Cerebellar nuclear complex (tissue), 1 donor: ENCODE results near the gene MYL3.

Source experiments
- DNase-seq, 2 experiments: peaks; one replicate each; lab custom pipeline; 2025; lab: John Stamatoyannopoulos, UW

The MYL3 gene

DNA sequence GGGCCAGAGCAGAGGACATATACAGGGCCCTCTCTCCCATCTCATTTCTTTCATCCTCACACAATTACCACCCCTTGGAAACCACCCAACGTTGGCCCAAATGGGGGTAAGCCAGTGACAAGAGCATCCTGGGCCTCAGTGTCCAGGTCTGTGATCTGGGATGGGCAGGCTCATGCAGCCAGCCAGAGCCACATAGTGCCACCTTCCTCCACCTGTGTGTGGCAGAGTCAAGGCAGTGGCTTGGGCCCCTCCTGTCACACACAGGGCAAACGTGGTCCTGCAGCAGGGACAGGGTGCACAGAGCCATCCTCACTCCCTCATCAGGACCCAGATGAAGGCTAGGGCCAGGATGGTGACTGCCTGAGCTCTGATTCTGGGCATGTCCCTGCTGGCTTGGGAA is 2.3 kb upstream of the MYL3 start:
- DNase-seq, result no peak

DNA sequence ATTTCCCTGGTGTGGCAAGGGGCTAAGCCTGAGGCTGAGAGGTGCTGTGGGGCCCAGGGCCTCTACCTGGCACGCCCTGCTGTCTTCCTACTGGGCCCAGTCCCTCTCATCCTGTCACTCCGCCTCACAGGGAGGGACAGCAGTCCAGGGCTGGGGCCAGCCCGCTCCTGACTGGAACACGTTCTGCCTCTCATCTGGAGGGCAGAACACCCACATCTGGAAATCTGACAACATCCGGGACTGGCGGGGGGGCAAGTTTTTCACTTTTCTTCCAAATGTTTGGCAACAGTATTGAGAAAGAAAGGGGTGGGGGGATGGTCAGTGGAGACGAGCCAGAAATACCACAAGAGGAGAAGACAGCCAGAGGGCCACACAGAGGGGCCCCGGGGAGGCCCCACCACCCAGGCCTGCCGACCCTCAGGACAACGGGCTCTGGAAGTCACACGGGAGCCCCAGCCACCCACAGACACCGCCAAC is 1.8 kb upstream of the MYL3 start:
- no peak for DNase-seq

DNA sequence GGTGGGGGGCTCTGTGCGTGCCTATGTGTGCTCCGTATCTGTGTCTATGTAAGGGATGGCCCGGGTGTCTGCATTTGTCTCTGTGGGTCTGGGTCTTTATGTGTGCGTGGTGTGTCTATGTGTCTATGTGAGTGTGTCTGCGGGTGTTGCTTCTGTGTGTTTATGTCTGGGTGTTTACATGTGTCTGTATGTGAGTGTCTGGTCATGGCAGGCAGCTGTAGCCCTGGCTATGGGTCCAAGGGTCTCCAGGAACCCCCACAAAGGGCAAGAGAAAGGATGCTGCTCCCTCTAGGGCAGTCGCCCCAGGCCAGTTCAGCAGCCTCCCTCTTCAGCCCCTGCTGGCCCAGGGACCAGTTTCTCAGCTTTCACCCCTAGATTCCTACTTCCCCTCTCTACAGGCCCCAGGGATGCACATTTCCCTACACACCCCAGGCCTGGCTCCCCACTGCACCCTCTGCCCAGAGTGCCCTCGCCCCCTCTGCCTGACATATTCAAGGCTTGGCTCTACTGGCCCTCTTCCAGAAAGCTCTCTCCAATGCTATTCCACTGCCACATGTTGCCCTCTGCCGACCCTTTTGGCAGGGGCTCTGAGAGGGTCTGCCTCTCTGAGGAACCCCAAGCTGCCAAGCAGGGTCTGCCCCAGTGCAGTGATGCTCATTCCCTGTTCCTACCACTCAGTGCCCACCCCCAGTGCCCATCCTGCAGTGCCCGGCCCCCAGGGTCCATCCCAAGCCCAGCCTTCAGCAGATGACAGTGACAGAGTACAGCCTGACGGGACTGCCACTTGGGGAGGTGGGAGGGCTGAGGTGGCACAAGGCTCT is 1.0 kb upstream of the MYL3 start:
- no peak for DNase-seq

DNA sequence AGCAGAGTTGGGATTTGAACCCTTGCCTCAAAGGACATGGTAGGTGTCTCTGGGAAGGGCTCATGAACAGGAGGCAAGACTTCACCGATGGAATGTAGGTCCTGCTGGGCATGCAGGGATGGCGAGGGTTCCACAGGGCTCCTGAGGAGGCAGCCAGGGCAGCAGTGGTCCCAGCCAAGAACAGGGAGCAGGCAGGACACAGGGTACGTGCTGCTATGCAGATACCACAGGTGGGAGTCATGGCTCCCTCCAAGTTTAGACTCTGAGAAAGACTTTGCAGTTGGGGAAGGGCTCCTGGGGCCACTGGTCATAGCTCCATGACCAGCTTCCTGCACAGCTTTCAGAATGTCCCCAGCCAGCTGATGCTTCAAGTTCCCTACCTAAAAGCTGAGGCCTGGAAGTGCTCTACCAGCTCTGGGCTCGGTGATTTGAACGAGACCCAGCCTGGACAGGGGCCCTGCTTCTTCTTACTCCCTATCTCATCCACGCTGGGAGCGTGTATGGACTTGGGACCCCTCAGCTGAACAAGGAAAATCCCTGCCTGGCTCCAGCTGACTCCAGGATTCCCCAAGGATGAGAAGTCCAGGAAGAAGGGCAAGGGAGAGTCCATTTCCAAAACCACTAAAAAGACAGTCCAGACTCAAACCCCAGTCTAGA is 747 bp downstream of the MYL3 start:
- DNase-seq, result no peak

DNA sequence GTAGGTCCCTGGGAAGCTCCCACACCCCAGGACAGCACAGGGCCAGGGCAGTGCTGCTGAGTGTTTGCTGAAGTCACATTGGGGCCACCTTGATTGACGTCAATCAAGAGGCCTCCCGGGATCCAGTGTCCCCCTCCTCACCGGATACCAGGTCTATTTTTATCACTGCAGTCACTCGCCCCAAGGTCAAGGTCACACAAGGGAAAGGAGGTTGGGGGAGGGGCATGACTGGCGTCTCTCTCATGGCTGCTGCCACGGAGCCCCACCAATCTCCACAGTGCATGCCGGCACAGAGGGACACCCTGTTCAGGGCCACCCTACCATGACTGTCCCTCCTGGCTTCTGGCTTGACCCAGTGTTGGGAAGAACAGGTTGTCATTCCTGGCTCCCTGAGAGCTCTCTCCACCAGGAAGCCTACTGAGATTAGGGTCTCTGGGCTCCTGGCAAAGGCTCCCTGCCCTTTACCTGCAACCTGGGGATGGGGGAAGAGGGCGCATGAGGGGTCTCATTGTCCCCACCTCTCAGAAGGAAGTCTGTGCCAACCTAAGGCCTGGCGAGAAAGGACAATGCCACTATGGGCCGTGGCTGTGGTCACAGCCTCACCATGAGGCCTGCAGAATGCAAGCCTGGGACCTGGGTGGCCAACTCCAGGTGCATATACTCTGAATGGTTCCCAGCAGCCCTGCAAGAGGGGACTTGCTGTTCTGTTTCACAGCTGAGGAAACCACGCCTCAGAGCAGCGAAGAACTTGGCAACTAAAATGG is 1.5 kb downstream of the MYL3 start:
- DNase-seq, result no peak

DNA sequence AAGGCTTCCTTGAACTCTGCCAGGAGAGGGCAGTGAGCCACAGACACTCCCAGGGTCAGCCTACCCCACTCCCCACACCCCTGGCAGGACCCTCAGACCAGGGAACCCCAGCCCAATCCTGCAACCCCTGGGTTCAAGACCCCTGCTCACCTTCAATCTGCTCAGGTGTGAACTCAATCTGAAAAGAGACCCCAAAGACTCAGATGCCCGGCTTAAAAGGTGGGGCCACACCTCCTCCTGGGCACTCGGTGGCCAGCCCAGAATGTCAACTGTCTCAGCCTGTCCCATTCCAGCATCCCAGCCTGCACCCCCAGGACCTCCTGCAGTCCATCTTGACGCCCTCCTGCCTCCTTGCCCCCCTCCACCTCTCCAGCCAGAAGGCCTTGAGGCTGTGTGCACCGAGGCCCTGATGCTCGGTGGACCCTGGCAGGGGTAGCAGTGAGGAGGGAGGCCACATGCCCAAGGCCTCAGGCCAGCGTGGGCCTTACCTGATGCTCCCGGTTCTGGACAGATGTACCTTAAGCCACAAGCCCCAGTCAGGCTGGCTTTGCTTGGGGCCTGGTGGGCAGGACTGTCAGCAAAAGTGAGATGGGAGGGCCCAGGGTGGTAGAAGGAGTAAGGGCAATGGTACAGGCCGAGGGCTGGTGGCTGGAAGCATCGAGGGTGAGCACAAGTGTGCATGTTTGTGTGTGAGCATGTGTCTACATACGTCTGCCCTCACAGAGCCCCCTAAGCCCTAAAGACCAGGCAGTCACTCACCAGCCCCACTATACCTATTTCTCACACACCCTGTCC is 2.2 kb downstream of the MYL3 start:
- DNase-seq, result no peak

DNA sequence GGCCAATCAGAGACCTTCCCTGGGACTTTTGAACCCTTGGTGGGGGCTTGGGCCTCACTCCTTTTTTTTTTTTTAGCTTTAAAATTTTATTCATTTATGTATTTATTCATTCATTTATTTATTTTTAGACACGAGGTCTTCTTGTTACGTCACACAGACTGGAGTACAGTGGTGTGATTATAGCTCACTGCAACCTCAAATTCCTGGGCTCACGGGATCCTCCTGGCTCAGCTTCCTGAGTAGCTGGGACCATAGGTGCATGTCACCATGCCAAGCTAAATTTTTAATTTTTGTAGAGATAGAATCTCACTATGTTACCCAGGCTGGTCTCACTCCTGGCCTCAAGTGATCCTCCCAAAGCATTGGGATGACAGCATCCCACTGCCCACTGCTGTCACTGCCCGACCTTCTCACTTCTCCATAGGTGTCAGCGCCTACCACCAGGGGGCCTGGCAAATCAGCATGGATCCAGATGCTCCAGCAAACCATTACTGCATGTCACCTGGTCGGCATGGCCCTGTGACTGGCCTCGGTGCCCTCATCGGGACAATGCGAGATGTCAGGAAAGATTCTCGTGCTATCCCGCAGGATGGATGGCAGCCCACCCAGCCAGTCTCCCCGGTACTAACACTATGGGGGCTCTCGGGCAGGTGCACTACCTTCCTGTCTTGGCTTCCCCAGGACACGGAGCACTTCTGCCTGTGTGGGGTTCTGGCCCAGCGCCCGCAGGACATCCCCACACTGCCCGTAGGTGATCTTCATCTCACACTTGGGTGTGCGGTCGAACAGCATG is 3.0 kb downstream of the MYL3 start:
- no peak for DNase-seq

DNA sequence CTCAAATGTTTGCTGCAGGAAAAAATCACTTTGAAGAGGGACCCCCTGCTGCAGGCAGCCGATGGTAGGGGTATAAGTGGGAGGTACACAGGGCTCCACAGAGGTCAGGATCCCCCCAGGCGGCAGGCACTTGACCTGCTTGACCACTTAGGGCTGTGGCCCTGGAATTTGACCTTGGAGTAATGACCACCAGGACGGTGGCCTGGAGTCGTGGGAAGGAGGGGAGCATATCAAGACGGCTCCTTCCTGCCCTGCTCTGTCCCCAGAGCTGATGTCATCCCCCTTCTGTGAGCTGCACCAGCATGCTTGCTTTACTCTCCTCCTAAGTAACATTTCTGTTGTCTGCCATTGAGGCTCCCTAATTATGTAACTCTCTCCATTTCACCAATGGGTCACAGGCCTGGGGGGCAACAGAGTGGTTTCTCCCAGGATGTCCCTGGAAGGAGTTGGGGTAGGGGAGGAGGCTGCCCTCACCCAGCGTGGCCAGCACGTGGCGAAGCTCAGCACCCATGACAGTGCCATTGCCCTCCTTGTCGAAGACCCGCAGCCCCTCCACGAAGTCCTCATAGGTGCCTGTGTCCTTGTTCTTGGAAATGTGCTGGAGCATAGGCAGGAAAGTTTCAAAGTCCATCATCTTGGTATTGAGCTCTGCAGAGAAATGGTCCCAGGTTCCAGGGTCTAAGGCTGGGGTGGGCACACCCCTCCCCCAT is 4.1 kb downstream of the MYL3 start:
- DNase-seq, result no peak

DNA sequence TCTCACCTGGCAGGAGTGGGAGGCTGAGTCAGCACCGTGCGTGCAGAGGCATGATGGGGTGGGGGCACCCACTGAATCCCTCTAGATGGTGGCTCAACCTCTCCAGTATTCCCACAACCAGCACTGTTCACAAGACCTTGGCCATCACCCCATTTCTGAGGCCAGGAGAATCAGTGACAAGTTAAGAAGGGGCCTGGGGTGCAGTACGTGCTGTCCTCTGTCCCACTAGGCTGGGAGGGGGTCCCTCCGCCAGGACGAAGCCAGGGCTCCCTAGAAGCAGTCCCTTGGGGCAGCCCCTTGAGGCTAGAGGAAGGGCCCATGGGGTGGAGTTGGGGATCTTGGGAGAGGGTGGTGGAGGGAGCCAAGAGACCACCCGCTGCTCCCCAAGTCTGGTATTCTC is 4.8 kb downstream of the MYL3 start:
- DNase-seq, result no peak

DNA sequence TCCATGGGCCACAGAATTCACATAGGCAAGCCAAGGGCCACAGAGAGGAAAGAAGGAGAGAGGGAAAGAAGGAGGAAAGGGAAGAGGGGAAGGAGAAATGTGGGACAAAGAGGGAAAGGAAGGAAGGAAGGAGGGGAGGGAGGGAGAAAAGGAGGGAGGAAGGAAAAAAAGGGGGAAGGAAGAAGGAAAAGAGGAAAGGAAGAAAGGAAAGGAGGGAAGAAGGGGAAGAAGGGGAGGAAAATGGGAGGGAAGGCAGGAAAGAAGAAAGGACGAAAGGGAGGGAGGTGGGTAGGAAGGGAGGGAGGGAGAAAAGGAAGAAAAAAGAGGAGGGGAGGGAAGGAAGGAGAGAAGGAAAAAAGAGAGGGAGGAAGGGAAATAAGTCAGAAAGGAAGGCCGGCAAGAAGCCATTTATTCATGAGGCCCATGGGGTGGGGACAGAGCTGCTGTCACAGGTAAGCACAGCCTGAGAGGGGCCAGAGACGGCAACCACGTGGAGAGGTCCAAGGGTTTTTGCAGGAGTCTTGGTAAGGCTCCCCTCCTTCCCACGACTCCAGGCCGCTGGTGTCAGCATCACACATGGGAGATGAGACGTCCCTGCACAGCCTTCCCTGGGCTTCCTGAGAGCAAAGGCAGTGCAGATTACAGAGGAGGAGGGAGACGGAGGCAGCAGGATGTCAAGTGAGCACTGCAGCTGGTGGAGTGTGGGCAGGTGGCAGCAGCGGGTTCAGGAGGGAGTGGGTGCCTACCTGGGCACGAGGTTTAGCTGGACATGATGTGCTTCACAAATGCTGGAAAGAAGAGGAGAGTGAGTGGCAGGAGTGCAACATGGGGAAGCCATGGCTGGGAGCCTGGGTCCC is 5.5 kb downstream of the MYL3 start:
- no peak for DNase-seq

DNA sequence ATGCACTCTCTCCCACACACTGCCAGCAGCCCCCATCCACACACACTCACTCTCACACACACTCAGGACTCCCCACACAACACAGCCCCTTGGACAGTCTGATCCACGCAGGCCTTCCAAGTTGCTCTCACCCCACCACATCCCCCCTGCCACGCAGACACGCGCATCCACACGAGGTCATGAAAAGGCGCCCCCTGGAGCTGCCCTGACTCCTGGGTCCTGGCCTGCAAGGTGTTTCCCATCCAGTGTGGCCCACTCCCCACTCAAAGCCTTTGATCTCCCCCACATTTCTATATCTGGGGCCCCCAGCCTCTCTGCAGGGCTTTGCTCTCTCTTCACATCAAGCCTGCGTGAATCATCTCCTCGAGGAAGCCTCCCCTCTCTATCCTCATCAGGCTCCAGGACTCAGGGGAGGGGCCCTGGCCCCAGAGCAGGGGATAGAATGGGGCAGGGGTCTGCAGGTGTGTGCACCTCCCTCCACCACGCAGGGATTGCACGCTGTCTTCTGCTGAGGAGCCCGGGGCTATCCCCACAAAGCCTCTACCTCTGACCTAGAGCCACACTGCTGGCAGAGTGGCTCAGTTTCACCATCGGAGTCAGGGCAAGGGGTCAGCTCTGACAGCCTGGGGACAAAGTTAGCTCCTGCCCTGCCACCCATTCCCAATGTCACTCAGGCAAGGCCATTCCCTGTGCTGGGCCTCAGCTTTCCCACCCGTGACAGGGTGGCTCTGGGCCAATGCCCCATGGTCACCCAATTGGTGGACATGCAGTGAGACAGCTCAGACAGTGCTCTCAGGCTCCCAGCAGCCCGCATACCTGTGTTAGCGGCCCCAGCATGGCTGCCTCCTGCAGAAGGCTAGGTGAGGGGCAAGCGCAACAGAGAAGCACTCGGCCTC is 6.4 kb downstream of the MYL3 start:
- no peak for DNase-seq

DNA sequence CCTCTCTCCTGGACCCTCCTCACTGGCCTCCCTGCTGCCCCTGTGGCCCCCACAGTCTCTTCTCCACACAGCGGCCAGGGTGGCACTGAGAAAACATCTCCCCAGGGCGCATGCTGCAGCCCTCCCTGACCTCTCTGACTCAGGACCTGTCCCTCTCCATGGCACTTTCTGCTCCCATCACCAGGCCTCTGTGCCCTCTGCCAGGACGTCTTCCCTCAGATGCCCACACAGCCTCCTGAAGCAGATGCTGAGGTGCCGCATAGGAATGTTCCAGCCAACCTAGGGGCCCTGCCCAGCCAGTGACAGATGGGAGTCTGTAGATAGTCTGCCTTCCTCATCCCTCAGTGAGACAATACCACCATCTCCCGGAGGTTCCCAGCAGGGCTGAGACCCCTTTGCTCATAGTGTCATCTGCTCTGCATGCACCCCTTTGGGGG is 8.7 kb downstream of the MYL3 start:
- DNase-seq, result no peak

DNA sequence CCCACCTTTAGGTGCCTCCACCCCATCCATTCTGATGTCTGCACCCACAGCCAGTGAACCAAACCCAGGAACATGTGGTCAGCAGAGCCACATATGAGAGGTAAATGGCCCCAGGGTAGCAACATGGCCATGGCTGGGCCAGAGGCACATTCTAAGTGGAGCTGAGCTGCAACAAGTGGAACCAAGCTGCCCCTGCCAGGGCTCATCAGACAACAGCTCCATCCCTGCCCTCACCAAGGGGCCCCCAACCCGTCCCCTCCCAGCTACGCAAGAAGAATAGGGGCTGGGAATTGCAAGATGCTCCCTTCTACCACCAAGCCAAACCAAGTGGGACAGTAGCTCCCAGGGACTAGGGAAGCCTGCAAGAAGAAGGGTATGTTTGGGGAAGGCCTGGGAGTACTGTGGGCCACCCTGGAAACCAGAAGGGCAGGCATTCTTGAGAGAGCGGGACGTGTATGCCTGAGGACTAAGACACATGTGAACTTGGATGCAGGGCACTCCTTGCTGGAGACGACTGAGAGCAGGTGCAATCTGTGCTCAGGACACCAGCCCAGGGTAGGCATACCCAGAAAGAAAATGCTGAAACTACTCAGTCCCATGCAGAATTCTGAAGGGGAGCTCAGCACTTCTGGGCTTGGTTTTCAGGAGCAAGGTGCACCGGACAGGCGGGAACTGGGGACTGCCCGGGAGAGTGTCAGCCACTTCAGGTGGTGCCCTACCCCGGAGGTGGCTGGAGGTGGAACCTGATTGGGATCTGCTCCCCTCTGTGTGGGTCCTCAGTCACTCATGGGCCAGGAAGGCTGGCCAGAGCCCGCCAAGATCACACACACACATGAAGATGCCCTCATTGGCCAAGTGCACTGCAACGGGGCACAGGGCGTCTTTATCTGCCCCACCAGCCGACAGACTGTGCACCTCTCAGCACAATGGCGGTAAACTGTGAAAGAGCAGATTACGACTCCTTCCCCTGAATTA is 9.5 kb downstream of the MYL3 start:
- no peak for DNase-seq

DNA sequence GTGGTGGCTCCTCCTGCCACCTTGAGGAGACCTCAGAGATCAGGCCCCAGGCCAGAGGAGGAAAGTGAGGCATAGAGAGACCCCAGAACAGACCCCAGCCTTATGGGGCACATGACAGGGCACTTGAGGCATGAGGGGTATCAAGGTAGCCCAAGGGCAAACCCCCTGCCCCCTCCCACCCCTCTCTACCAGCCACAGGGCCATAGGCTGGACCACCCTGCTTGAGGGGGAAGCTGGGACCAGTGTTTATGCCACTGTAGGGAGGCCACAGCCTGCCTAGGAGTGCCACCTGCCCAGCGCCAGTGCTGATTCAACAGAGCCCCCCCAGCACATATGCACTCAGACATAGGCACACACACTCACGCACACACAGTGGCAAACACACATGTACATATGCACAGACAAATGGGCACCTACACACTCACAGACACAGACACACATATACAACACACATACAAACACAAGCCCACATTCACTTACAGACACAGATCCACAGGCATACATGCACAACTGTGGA is 10.3 kb downstream of the MYL3 start:
- DNase-seq, result no peak

DNA sequence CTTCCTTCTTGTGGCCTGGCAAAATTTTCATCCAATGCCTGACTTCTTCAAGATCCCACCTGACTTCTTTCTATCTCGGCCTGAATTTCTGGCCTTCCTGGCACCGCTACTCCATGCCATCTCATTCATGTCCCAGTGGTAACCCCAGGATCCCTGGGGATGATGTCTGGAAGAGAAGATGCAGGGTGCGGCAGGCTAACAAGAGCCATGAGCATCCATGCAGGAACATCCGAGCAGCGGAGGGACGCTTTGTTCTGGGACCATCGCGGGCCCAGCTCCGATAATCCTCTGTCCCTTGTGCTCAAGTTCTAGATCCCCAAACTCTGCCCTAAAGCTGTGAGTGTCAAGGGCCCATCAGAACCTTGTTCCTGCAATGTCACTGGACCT is 10.9 kb downstream of the MYL3 start:
- DNase-seq, result no peak

DNA sequence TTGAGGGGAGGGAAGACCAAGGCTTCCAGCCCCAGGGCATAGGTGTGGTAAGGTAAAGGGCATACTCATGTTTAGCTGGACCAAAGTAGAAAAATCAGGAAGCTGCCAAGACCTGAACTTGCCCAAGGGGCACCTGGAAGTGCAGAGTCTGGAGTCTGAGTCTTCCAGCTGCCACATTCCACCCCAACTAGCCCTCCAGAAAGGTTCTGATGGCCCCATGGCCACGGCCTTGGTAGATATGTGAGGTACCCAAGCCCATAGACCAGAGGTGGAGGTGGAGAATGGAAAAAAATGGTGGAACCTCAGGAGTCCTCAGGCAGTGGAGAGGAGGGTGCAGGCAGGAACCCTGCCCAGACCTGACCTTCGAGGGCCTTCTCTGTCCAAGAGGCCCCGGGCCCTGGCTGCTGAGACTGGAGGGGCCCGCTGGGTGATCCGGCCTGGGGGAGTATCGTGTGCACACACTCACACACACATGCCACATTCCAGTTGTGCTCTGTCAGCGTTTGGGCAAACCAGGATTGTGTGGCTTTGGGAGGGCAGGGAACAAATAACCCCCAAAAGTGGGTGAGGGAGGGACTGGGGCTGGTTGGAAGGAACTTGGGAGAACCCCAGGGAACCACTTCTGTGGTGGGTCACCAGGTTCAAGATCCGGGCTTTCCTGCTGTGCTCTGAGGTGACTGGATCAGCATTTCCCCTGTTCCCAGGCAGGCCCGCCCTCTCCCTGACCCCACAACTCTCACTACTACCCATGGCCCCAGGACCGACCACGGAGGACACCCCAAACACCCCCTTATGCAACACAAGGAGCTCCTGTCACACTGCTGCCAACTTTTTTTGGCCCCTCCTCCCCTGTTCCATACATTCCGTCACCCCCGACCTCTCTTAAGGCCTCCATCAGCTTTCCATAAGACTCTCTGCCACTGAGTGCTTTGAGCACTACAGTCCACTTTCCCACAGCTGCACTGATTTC is 11.6 kb downstream of the MYL3 start:
- no peak for DNase-seq
